IMR-90 (cell line): ENCODE results near the gene PRKD2. TPM values are rescaled to one million over a fixed set of nuclear protein-coding genes. Genes with fewer than 3 reads are reported as not detected.

Experiments
- ATAC-seq: fragments of 200-7000 bp; cut with Tn5 transposase; 2 replicates; pipeline ENCODE4 v1.9.1; 2020; ENCODE audit warnings: low read depth, mild to moderate bottlenecking, moderate library complexity
- BruUV-seq: library from RNA; stranded (reverse); fragments of 400-500 nt; replicated peaks from 2 replicates; lab custom pipeline; 2021; lab: Mats Ljungman, UMichigan
- CTCF ChIA-PET: fragments of 300-600 bp; formaldehyde crosslinking; extraction: SDS; loops from one replicate; lab custom pipeline; 2021; ENCODE audit warnings: antibody characterized with exemption; lab: Yijun Ruan, JAX
- POLR2A ChIA-PET: fragments of 300-600 bp; sonication (Branson Sonifier 250); formaldehyde crosslinking; loops from one replicate; lab custom pipeline; 2022; ENCODE audit warnings: antibody characterized with exemption; ENCODE audit not compliant: unreplicated experiment; lab: Charles Lee
- DNase-seq: peaks from one replicate; pipeline ENCODE4 v3.0.0; 2013
- H2AFZ ChIP-seq: replicated peaks from 2 replicates; pipeline ENCODE3; 2013; ENCODE audit warnings: low read length, mild to moderate bottlenecking; ENCODE audit not compliant: poor library complexity
- H2AK5ac ChIP-seq: 2 replicates; pipeline ENCODE4 v1.6.1; 2013; ENCODE audit warnings: low read depth, low read length, inconsistent platforms
- H2AK9ac ChIP-seq: replicated peaks from 2 replicates; pipeline ENCODE3; 2013; ENCODE audit warnings: mild to moderate bottlenecking, low read depth, low read length, moderate library complexity; ENCODE audit not compliant: poor library complexity
- H2BK120ac ChIP-seq: 2 replicates; pipeline ENCODE4 v1.6.1; 2013; ENCODE audit warnings: low read depth, low read length, inconsistent platforms
- H2BK15ac ChIP-seq: 3 replicates; pipeline ENCODE4 v1.6.1; 2013; ENCODE audit warnings: low read depth, low read length, inconsistent platforms
- H2BK20ac ChIP-seq: 2 replicates; pipeline ENCODE4 v1.6.1; 2013; ENCODE audit warnings: low read depth, mild to moderate bottlenecking, inconsistent platforms, low read length, moderate library complexity
- H2BK5ac ChIP-seq: 2 replicates; pipeline ENCODE4 v1.6.1; 2013; ENCODE audit warnings: mild to moderate bottlenecking, low read depth, low read length, inconsistent platforms; ENCODE audit not compliant: poor library complexity, severe bottlenecking
- H3K14ac ChIP-seq: replicated peaks from 2 replicates; pipeline ENCODE4 v1.6.1; 2013; ENCODE audit warnings: low read depth, low read length, inconsistent platforms
- H3K18ac ChIP-seq: 2 replicates; pipeline ENCODE4 v1.6.1; 2013; ENCODE audit warnings: low read depth, low read length, control low read depth
- H3K23ac ChIP-seq: 2 replicates; pipeline ENCODE4 v1.6.1; 2013; ENCODE audit warnings: low read depth, low read length, inconsistent platforms
- H3K27ac ChIP-seq: 2 replicates; pipeline ENCODE4 v1.5.1; 2013; ENCODE audit warnings: mild to moderate bottlenecking, control low read depth, low read length; ENCODE audit not compliant: insufficient read depth
- H3K27me3 ChIP-seq: 2 replicates; pipeline ENCODE4 v1.6.1; 2013; ENCODE audit warnings: low read length; ENCODE audit not compliant: control insufficient read depth, insufficient read depth
- H3K36me3 ChIP-seq: 2 replicates; pipeline ENCODE4 v1.6.1; 2013; ENCODE audit warnings: low read length, mixed read lengths; ENCODE audit not compliant: control insufficient read depth, insufficient read depth
- H3K4ac ChIP-seq: 2 replicates; pipeline ENCODE4 v1.6.1; 2013; ENCODE audit warnings: low read depth, low read length, inconsistent platforms
- H3K4me1 ChIP-seq: 2 replicates; pipeline ENCODE4 v1.6.1; 2013; ENCODE audit warnings: low read length, mixed read lengths; ENCODE audit not compliant: control insufficient read depth, insufficient read depth
- H3K4me2 ChIP-seq: 2 replicates; pipeline ENCODE4 v1.6.1; 2013; ENCODE audit warnings: low read depth, mild to moderate bottlenecking, control low read depth, low read length, moderate library complexity
- H3K4me3 ChIP-seq: 2 replicates; pipeline ENCODE4 v1.5.1; 2013; ENCODE audit warnings: low read depth, mild to moderate bottlenecking, control low read depth, low read length, moderate library complexity; ENCODE audit not compliant: insufficient read depth
- H3K56ac ChIP-seq: 2 replicates; pipeline ENCODE4 v1.6.1; 2013; ENCODE audit warnings: low read length, inconsistent platforms; ENCODE audit not compliant: insufficient read depth; ENCODE audit errors: extremely low read depth
- H3K79me1 ChIP-seq, 2 experiments: 2 replicates each; pipeline ENCODE4 v1.6.1; 2013; ENCODE audit warnings: low read length in 2 of 2, inconsistent platforms in 1 of 2, low read depth in 1 of 2
- H3K9ac ChIP-seq: 2 replicates; pipeline ENCODE4 v1.6.1; 2013; ENCODE audit warnings: low read depth, low read length, control low read depth
- H3K9me1 ChIP-seq: 2 replicates; pipeline ENCODE4 v1.6.1; 2013; ENCODE audit warnings: low read length, inconsistent platforms; ENCODE audit not compliant: insufficient read depth
- H3K9me3 ChIP-seq: 2 replicates; pipeline ENCODE4 v1.6.1; 2013; ENCODE audit warnings: low read length; ENCODE audit not compliant: control insufficient read depth, insufficient read depth
- H4K20me1 ChIP-seq: 2 replicates; pipeline ENCODE4 v1.6.1; 2013; ENCODE audit warnings: low read length, inconsistent platforms; ENCODE audit not compliant: insufficient read depth
- H4K5ac ChIP-seq: 2 replicates; pipeline ENCODE4 v1.6.1; 2013; ENCODE audit warnings: mild to moderate bottlenecking, low read depth, low read length, control low read depth
- H4K8ac ChIP-seq, 2 experiments: 2 replicates each; pipeline ENCODE4 v1.6.1; 2013; ENCODE audit warnings: low read depth in 2 of 2, low read length in 2 of 2, control low read depth in 1 of 2, inconsistent platforms in 1 of 2
- H4K91ac ChIP-seq: 2 replicates; pipeline ENCODE4 v1.6.1; 2013; ENCODE audit warnings: low read depth, low read length, inconsistent platforms; ENCODE audit not compliant: insufficient read depth
- BHLHE40 ChIP-seq: fragments of 150-350 bp; IDR thresholded peaks from 2 replicates; pipeline ENCODE4 v1.6.1; 2016; ENCODE audit warnings: mild to moderate bottlenecking, low read depth, low read length
- CHD1 ChIP-seq: IDR thresholded peaks from 2 replicates; pipeline ENCODE4 v1.6.1; 2012; ENCODE audit warnings: low read depth, low read length, improper control_type of control experiment
- FOS ChIP-seq: fragments of 150-350 bp; IDR thresholded peaks from 2 replicates; pipeline ENCODE4 v1.6.1; 2016; ENCODE audit warnings: low read depth, low read length
- MAFK ChIP-seq: IDR thresholded peaks from 2 replicates; pipeline ENCODE4 v1.6.1; 2012; ENCODE audit warnings: low read depth, low read length, improper control_type of control experiment
- MXI1 ChIP-seq: IDR thresholded peaks from 2 replicates; pipeline ENCODE4 v1.6.1; 2012; ENCODE audit warnings: low read depth, mild to moderate bottlenecking, low read length, moderate library complexity, borderline replicate concordance
- NFE2L2 ChIP-seq: fragments of 150-350 bp; IDR thresholded peaks from 2 replicates; pipeline ENCODE4 v1.6.1; 2016; ENCODE audit warnings: low read depth, mild to moderate bottlenecking, low read length
- POLR2A ChIP-seq: IDR thresholded peaks from 2 replicates; pipeline ENCODE4 v1.6.1; 2012; ENCODE audit warnings: mild to moderate bottlenecking, low read depth, low read length
- RAD21 ChIP-seq: IDR thresholded peaks from 2 replicates; pipeline ENCODE4 v1.6.1; 2012; ENCODE audit warnings: low read length, improper control_type of control experiment
- RCOR1 ChIP-seq: IDR thresholded peaks from 2 replicates; pipeline ENCODE4 v1.6.1; 2012; ENCODE audit warnings: mild to moderate bottlenecking, low read length, improper control_type of control experiment; ENCODE audit not compliant: insufficient replicate concordance
- SMC3 ChIP-seq: fragments of 150-350 bp; IDR thresholded peaks from 2 replicates; pipeline ENCODE4 v1.6.1; 2016; ENCODE audit warnings: low read depth, mild to moderate bottlenecking, antibody characterized with exemption, low read length, moderate library complexity
- WGBS, 2 experiments: methylation state at CpG; one replicate each; pipeline versions ENCODE4 v1.1.5 to v1.1.7; 2013; ENCODE audit warnings: missing lambda C conversion rate in 2 of 2; ENCODE audit not compliant: insufficient read length in 1 of 2; ENCODE audit errors: extremely low coverage in 2 of 2; 5-methylcytosine and 5-hydroxymethylcytosine counted together
- dilution Hi-C: fragments of 300-500 bp; cut with HindIII; formaldehyde crosslinking; loops from one replicate; pipeline ENCODE4 v1.14.3; 2018; ENCODE audit warnings: low sequenced_read_pairs; ENCODE audit not compliant: unreplicated experiment
- in situ Hi-C: fragments of 300-500 bp; cut with MboI; formaldehyde crosslinking; loops from 3 replicates; pipeline ENCODE4 v1.14.3; 2019; ENCODE audit warnings: low sequenced_read_pairs, inconsistent platforms, mixed read lengths
- intact Hi-C: fragments of 100-400 bp; cut with micrococcal nuclease; formaldehyde crosslinking; loops from 2 replicates; pipeline ENCODE4 v1.10.0; 2022
- polyA plus RNA-seq, 3 experiments: library from polyadenylated mRNA; depleted of rRNA; stranded (reverse); fragments of >200 nt; gene quantifications; 2 replicates each; pipeline ENCODE4 v1.2.3, GENCODE V29; 2012; ENCODE audit warnings: low replicate concordance in 1 of 3
- total RNA-seq: library from RNA; depleted of rRNA; stranded (reverse); fragments of >200 nt; gene quantifications from 2 replicates; pipeline ENCODE4 v1.2.3, GENCODE V29; 2012
- TF ChIP-seq, protein P1 (sequence below): fragments of 150-350 bp; IDR thresholded peaks from 2 replicates; pipeline ENCODE4 v1.6.1; 2017; ENCODE audit warnings: mild to moderate bottlenecking, antibody characterized with exemption, low read length, low read depth
- TF ChIP-seq, protein P2 (sequence below): conservative IDR thresholded peaks from 2 replicates; pipeline ENCODE4 v1.5.1; 2012; ENCODE audit warnings: mild to moderate bottlenecking, low read depth, low read length, improper control_type of control experiment

PRKD2 gene
- total and polyA plus RNA-seq, 2 of the 4 experiments (the other 2 are of a cell fraction), result 9.9 to 19.6 TPM

GRCh38 chr19:46685189-46685588 lies 31.7 kb downstream of the PRKD2 start:
- in situ Hi-C loops (no loop called here), dilution Hi-C loops (no loop called here), intact Hi-C loops (no loop called here)
- Histone ChIP-seq H3K9me3 (no peaks in the 10 kb centered on the region), H3K79me1 (0 out of 4 replicates have a peak, but pooled peaks cover 3 to 4% of the 10 kb centered on the region in 2 experiments), H2BK15ac (no peak overlapping the region), H3K14ac (no peak overlapping the region), H3K4me2 (no peak overlapping the region), H4K91ac (no peak overlapping the region), H3K23ac (no peak overlapping the region), H3K9me1 (no peaks in the 10 kb centered on the region), H3K4ac (no peak overlapping the region), H3K4me3 (no peak overlapping the region), H4K5ac (no peak overlapping the region), H2BK20ac (no peak overlapping the region), H3K4me1 (no peaks in the 10 kb centered on the region), H2BK5ac (no peak overlapping the region), H4K20me1 (no peaks in the 10 kb centered on the region), H4K8ac (no peak overlapping the region), H2AK9ac (no peak overlapping the region), H2BK120ac (no peak overlapping the region), H2AFZ (no peak overlapping the region), H3K27me3 (no peaks in the 10 kb centered on the region), H3K18ac (no peak overlapping the region), H3K27ac (no peak overlapping the region), H3K9ac (no peak overlapping the region), H3K56ac (no peak overlapping the region), H2AK5ac (no peak overlapping the region), H3K36me3 (peaks cover 63% of the 10 kb centered on the region)
- TF ChIP-seq SMC3, result no peak
- no peak for TF ChIP-seq NFE2L2
- TF ChIP-seq BHLHE40, result no peak
- TF ChIP-seq CHD1, result no peak
- no peak for TF ChIP-seq FOS
- TF ChIP-seq, protein P1, sequence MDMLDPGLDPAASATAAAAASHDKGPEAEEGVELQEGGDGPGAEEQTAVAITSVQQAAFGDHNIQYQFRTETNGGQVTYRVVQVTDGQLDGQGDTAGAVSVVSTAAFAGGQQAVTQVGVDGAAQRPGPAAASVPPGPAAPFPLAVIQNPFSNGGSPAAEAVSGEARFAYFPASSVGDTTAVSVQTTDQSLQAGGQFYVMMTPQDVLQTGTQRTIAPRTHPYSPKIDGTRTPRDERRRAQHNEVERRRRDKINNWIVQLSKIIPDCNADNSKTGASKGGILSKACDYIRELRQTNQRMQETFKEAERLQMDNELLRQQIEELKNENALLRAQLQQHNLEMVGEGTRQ, result no peak
- TF ChIP-seq RAD21, result no peak
- no peak for TF ChIP-seq MAFK
- TF ChIP-seq, protein P2, sequence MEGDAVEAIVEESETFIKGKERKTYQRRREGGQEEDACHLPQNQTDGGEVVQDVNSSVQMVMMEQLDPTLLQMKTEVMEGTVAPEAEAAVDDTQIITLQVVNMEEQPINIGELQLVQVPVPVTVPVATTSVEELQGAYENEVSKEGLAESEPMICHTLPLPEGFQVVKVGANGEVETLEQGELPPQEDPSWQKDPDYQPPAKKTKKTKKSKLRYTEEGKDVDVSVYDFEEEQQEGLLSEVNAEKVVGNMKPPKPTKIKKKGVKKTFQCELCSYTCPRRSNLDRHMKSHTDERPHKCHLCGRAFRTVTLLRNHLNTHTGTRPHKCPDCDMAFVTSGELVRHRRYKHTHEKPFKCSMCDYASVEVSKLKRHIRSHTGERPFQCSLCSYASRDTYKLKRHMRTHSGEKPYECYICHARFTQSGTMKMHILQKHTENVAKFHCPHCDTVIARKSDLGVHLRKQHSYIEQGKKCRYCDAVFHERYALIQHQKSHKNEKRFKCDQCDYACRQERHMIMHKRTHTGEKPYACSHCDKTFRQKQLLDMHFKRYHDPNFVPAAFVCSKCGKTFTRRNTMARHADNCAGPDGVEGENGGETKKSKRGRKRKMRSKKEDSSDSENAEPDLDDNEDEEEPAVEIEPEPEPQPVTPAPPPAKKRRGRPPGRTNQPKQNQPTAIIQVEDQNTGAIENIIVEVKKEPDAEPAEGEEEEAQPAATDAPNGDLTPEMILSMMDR, result no peak
- TF ChIP-seq MXI1, result no peak
- no peak for TF ChIP-seq RCOR1
- TF ChIP-seq POLR2A, result no peak
- ATAC-seq (no peak), DNase-seq (no peak)
- no TSS peak for BruUV-seq
- POLR2A ChIA-PET, result interaction anchor here (0.6 kb wide), 1 partner anchor 12 kb away, joined by 4 read pairs; no protein-coding TSS in a partner anchor
- WGBS, 2 experiments, result 20% methylated on average over 1 of the region's 3 CpGs; no CpG with 5 or more reads in 1 of the 2 experiments
- CTCF ChIA-PET, result no interaction called here
